GM12878 (cell line): ENCODE measurements around the gene SRMS. TPM values are rescaled to one million over a fixed set of nuclear protein-coding genes. Genes with fewer than 3 reads are reported as not detected.

Experiments
- ATAC-seq: fragments of 200-7000 bp; cut with Tn5 transposase; 3 replicates; pipeline ENCODE4 v1.9.1; 2020; ENCODE audit warnings: mild to moderate bottlenecking, moderate library complexity
- BruUV-seq: library from RNA; stranded (reverse); fragments of 400-500 nt; replicated peaks from 2 replicates; lab custom pipeline; 2021; lab: Mats Ljungman, UMichigan
- CTCF ChIA-PET: fragments of 300-600 bp; sonication (Branson Sonifier 250); formaldehyde crosslinking; extraction: SDS; loops from one replicate; lab custom pipeline; 2021; ENCODE audit warnings: inconsistent platforms; lab: Yijun Ruan, JAX
- POLR2A ChIA-PET: fragments of 350-600 bp; formaldehyde crosslinking; extraction: SDS; loops from one replicate; lab custom pipeline; 2021; ENCODE audit warnings: inconsistent platforms; lab: Charles Lee
- RAD21 ChIA-PET: fragments of 300-600 bp; sonication (Branson Sonifier 250); formaldehyde crosslinking; loops from one replicate; lab custom pipeline; 2023; ENCODE audit warnings: antibody characterized with exemption; ENCODE audit not compliant: unreplicated experiment; lab: Charles Lee
- SMC1A ChIA-PET: fragments of 300-600 bp; sonication (Branson Sonifier 250); formaldehyde crosslinking; loops from one replicate; lab custom pipeline; 2023; ENCODE audit not compliant: unreplicated experiment, uncharacterized antibody; lab: Charles Lee
- DNase-seq: peaks from one replicate; pipeline ENCODE4 v3.0.0-alpha.2; 2011; ENCODE audit warnings: low read depth, low spot score
- FAIRE-seq: peaks from 3 replicates; lab custom pipeline; 2011; peaks lifted over from hg19 to GRCh38; lab: Jason Lieb, UNC
- H2AFZ ChIP-seq: 2 replicates; pipeline ENCODE4 v1.6.0; 2011; ENCODE audit warnings: low read depth, low read length, control low read depth; ENCODE audit not compliant: control insufficient read depth
- H3K27ac ChIP-seq: 2 replicates; pipeline ENCODE4 v1.5.1; 2011; ENCODE audit warnings: control low read depth; ENCODE audit not compliant: control insufficient read depth, insufficient read depth
- H3K27me3 ChIP-seq, 2 experiments: replicated peaks in 1 of 2; 2 replicates each; pipeline versions ENCODE4 v1.6.0 to v1.6.1; 2011; ENCODE audit warnings: low read length in 1 of 2; ENCODE audit not compliant: control insufficient read depth in 2 of 2, insufficient read depth in 2 of 2
- H3K36me3 ChIP-seq, 2 experiments: 2 replicates each; pipeline ENCODE4 v1.5.1; 2011; ENCODE audit warnings: low read length in 1 of 2; ENCODE audit not compliant: control insufficient read depth in 2 of 2, insufficient read depth in 2 of 2
- H3K4me1 ChIP-seq: 2 replicates; pipeline ENCODE4 v1.6.1; 2011; ENCODE audit warnings: mild to moderate bottlenecking, low read length, moderate library complexity, mixed read lengths; ENCODE audit not compliant: control insufficient read depth, insufficient read depth
- H3K4me2 ChIP-seq: 2 replicates; pipeline ENCODE4 v1.6.0; 2011; ENCODE audit warnings: control low read depth; ENCODE audit not compliant: control insufficient read depth, insufficient read depth
- H3K4me3 ChIP-seq: fragments of 200-600 bp; sonication (generic); 2 replicates; pipeline ENCODE4 v1.5.1; 2016
- H3K79me2 ChIP-seq: 2 replicates; pipeline ENCODE4 v1.6.0; 2011; ENCODE audit warnings: low read length; ENCODE audit not compliant: control insufficient read depth, insufficient read depth
- H3K9ac ChIP-seq: 2 replicates; pipeline ENCODE4 v1.8.0; 2011; ENCODE audit warnings: low read length, control low read depth, mixed read lengths; ENCODE audit not compliant: control insufficient read depth, insufficient read depth
- H3K9me3 ChIP-seq: replicated peaks from 3 replicates; pipeline ENCODE4 v1.5.1; 2011; ENCODE audit warnings: mild to moderate bottlenecking, low read length; ENCODE audit not compliant: control insufficient read depth, insufficient read depth
- H4K20me1 ChIP-seq: 2 replicates; pipeline ENCODE4 v1.6.0; 2011; ENCODE audit not compliant: control insufficient read depth, insufficient read depth
- ATF7 ChIP-seq: fragments of 450-650 bp; IDR thresholded peaks from 2 replicates; pipeline ENCODE4 v1.6.1; 2016; ENCODE audit warnings: low read depth, mild to moderate bottlenecking
- CTCF ChIP-seq, 3 experiments: IDR thresholded peaks in 2 of 3; conservative IDR thresholded peaks in 1 of 3; 2 replicates each; pipeline ENCODE4 v1.5.1; 2011; ENCODE audit warnings: low read depth in 3 of 3, low read length in 3 of 3, mild to moderate bottlenecking in 3 of 3, control low read depth in 2 of 3, moderate library complexity in 2 of 3, inconsistent platforms in 1 of 3, mixed read lengths in 1 of 3; ENCODE audit not compliant: control insufficient read depth in 2 of 3, insufficient read depth in 1 of 3; ENCODE audit errors: extremely low read depth in 1 of 3
- EZH2 ChIP-seq: IDR thresholded peaks from 2 replicates; pipeline ENCODE4 v1.6.1; 2012; ENCODE audit warnings: low read depth, mild to moderate bottlenecking, control low read depth, inconsistent platforms, low read length, borderline replicate concordance; ENCODE audit not compliant: control insufficient read depth
- HCFC1 ChIP-seq: fragments of 150-350 bp; IDR thresholded peaks from 2 replicates; pipeline ENCODE4 v1.6.1; 2014; ENCODE audit warnings: low read length
- RBBP5 ChIP-seq: fragments of 200-600 bp; sonication (generic); conservative IDR thresholded peaks from 2 replicates; pipeline ENCODE4 v1.6.1; 2016
- TAF1 ChIP-seq: IDR thresholded peaks from 2 replicates; pipeline ENCODE4 v1.6.1; 2011; ENCODE audit warnings: mild to moderate bottlenecking, low read depth, low read length, borderline replicate concordance
- WGBS: methylation state at CpG from one replicate; pipeline ENCODE4 v1.1.6; 2016; ENCODE audit warnings: low lambda C conversion rate; ENCODE audit not compliant: insufficient replicate concordance, insufficient coverage; ENCODE audit errors: missing lambda C conversion rate; 5-methylcytosine and 5-hydroxymethylcytosine counted together
- in situ Hi-C: fragments of 300-500 bp; cut with MboI; formaldehyde crosslinking; loops from 9 replicates; pipeline ENCODE4 v1.14.3; 2018; ENCODE audit warnings: mixed read lengths
- intact Hi-C: fragments of 100-400 bp; cut with micrococcal nuclease; formaldehyde crosslinking; loops from one replicate; pipeline ENCODE4 v1.14.2; 2022; ENCODE audit not compliant: unreplicated experiment
- polyA plus RNA-seq, 11 experiments: library from polyadenylated mRNA; depleted of rRNA in 4 of 11; unstranded in 6 of 11; stranded (reverse) in 5 of 11; fragments of >200 nt; fragmentation: Nextera tagmentation in 4 of 11; fragmentation: Illumina TruSeq in 1 of 11; extraction: Ambion mirVana in 4 of 11; extraction: Trizol in 1 of 11; gene quantifications; 1 replicate in 1 of 11; 2 replicates in 10 of 11; pipeline versions ENCODE4 v1.2.1 to v1.2.3, GENCODE V29; 2011 to 2016; ENCODE audit warnings: inconsistent platforms in 2 of 11, missing spikeins in 2 of 11, low read depth in 1 of 11
- total RNA-seq, 4 experiments: library from RNA; depleted of rRNA in 3 of 4; stranded (reverse); fragments of >200 nt in 3 of 4; fragmentation: Illumina TruSeq in 1 of 4; extraction: Trizol in 1 of 4; gene quantifications; 2 replicates each; pipeline versions ENCODE4 v1.2.1 to v1.2.3, GENCODE V29; 2013 to 2021

Gene SRMS
- total and polyA plus RNA-seq, 10 of the 15 experiments (the other 5 are each of a cell fraction or from before 2014, with no cell fraction given) = not detected

GRCh38 chr20:63533871-63534393 is 13.6 kb downstream of the SRMS start:
- no peak for ATAC-seq
- CTCF ChIA-PET = no interaction called here
- no peak for TF ChIP-seq ATF7
- no peak for TF ChIP-seq TAF1
- no peak for TF ChIP-seq EZH2
- no peak for TF ChIP-seq CTCF (IDR thresholded peaks at IDR 0.05 in 2 of 3, conservative IDR thresholded peaks at IDR 0.05 in 1 of 3; ENCODE audit: control insufficient read depth in 2 of 3, extremely low read depth in 1 of 3, insufficient read depth in 1 of 3, low read depth in 3 of 3, low read length in 3 of 3)
- no peak for TF ChIP-seq RBBP5
- TF ChIP-seq HCFC1 = no peak
- TF ChIP-seq, all 136 proteins: peak for 0
- Histone ChIP-seq H3K27ac (no peak overlapping the region), H3K36me3 (no peaks in the 10 kb centered on the region), H4K20me1 (no peaks in the 10 kb centered on the region), H3K4me2 (no peak overlapping the region), H3K4me3 (no peak overlapping the region), H3K27me3 (no peaks in the 10 kb centered on the region; a peak in 1 of 4 replicates), H3K4me1 (peaks cover 18% of the 10 kb centered on the region), H2AFZ (no peak overlapping the region), H3K9ac (no peak overlapping the region), H3K9me3 (no peaks in the 10 kb centered on the region), H3K79me2 (no peaks in the 10 kb centered on the region)
- no TSS peak for BruUV-seq
- in situ Hi-C loops (no loop called here), intact Hi-C loops (no loop called here)
- POLR2A ChIA-PET = no interaction called here
- DNase-seq (no peak), FAIRE-seq (no peak)
- SMC1A ChIA-PET = no interaction called here
- RAD21 ChIA-PET = no interaction called here
- 69% methylated on average over 28 of the region's 28 CpGs for WGBS
